ENCODE data around the gene PPP1R10. TPM values are rescaled to one million over a fixed set of nuclear protein-coding genes. Genes with fewer than 3 reads are reported as not detected.

PPP1R10 gene
- total and polyA plus RNA-seq, 2 of the 13 experiments (the other 11 are each of a cell fraction or from before 2014, with no cell fraction given): 26.3 to 38.4 TPM

DNA sequence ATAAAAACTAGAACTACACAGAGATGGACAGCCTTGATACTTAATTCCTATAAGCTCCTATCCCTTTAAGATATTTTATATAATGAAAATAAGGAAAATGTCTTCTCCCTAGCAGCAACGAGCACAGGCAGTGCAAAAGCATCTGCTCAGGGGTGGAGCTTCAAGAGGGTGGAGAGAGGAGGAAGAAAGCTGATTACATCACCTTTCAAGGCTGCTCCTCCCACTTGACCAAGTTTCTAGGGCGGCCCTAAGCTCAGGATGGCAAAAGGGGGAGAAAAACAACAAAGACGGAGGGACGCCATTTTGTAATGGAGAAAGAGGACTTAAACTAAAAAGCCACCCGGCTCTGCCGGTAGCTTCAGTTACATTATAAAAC lies 2.2 kb downstream of the PPP1R10 start (continued):
- no peak for TF ChIP-seq NFKBIZ (CRISPR knock-in tag; IDR thresholded peaks at IDR 0.05)
- no peak for TF ChIP-seq GABPA (IDR thresholded peaks at IDR 0.05; ENCODE audit: low read depth, low read length)
- TF ChIP-seq GABPA (CRISPR knock-in tag; IDR thresholded peaks at IDR 0.05; ENCODE audit: low read depth): peak; percentile 45; the same call in 1 of the 2 replicates
- 0 out of 2 replicates have a peak, but pooled peaks have one; percentile 6 for TF ChIP-seq ZNF569 (CRISPR knock-in tag; IDR thresholded peaks at IDR 0.05; ENCODE audit: borderline replicate concordance)
- TF ChIP-seq, protein P1, sequence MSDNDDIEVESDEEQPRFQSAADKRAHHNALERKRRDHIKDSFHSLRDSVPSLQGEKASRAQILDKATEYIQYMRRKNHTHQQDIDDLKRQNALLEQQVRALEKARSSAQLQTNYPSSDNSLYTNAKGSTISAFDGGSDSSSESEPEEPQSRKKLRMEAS (IDR thresholded peaks at IDR 0.05): no peak
- TF ChIP-seq, protein P2, sequence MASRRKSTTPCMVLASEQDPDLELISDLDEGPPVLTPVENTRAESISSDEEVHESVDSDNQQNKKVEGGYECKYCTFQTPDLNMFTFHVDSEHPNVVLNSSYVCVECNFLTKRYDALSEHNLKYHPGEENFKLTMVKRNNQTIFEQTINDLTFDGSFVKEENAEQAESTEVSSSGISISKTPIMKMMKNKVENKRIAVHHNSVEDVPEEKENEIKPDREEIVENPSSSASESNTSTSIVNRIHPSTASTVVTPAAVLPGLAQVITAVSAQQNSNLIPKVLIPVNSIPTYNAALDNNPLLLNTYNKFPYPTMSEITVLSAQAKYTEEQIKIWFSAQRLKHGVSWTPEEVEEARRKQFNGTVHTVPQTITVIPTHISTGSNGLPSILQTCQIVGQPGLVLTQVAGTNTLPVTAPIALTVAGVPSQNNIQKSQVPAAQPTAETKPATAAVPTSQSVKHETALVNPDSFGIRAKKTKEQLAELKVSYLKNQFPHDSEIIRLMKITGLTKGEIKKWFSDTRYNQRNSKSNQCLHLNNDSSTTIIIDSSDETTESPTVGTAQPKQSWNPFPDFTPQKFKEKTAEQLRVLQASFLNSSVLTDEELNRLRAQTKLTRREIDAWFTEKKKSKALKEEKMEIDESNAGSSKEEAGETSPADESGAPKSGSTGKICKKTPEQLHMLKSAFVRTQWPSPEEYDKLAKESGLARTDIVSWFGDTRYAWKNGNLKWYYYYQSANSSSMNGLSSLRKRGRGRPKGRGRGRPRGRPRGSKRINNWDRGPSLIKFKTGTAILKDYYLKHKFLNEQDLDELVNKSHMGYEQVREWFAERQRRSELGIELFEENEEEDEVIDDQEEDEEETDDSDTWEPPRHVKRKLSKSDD (CRISPR knock-in tag; IDR thresholded peaks at IDR 0.05; ENCODE audit: low read depth): peak; percentile 20; the same call in 1 of the 2 replicates
- peak; percentile 43; the same call in 1 of the 2 replicates for TF ChIP-seq ARID4A (CRISPR knock-in tag; IDR thresholded peaks at IDR 0.05; ENCODE audit: borderline replicate concordance)
- 0 out of 2 replicates have a peak, but pooled peaks have one; percentile 8 for TF ChIP-seq RAD21 (CRISPR knock-in tag; IDR thresholded peaks at IDR 0.05)
- TF ChIP-seq KLF13 (CRISPR knock-in tag; IDR thresholded peaks at IDR 0.05): no peak
- no peak; the same call in 1 of the 2 replicates for TF ChIP-seq PRDM15 (CRISPR knock-in tag; IDR thresholded peaks at IDR 0.05)
- TF ChIP-seq MXI1 (IDR thresholded peaks at IDR 0.05; ENCODE audit: borderline replicate concordance, low read depth, low read length): peak; percentile 48; the same call in 1 of the 3 replicates
- TF ChIP-seq, protein P3, sequence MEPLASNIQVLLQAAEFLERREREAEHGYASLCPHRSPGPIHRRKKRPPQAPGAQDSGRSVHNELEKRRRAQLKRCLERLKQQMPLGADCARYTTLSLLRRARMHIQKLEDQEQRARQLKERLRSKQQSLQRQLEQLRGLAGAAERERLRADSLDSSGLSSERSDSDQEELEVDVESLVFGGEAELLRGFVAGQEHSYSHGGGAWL (CRISPR knock-in tag; IDR thresholded peaks at IDR 0.05): no peak
- TF ChIP-seq MAZ (IDR thresholded peaks at IDR 0.05; ENCODE audit: borderline replicate concordance, low read depth, low read length): no peak
- TF ChIP-seq MAZ (CRISPR knock-in tag; IDR thresholded peaks at IDR 0.05; ENCODE audit: low read depth): 0 out of 2 replicates have a peak, but pooled peaks have one; percentile 16
- TF ChIP-seq POLR2G (IDR thresholded peaks at IDR 0.05; ENCODE audit: low read depth, low read length): peak; percentile 92
- TF ChIP-seq SMYD3 (CRISPR knock-in tag; IDR thresholded peaks at IDR 0.05): 0 out of 2 replicates have a peak, but pooled peaks have one; percentile 6
- TF ChIP-seq ATF4 (CRISPR knock-in tag; IDR thresholded peaks at IDR 0.05): peak in 1 of 2 experiments; percentile 95; a peak in 2 of 4 replicates
